Testis (tissue), 2 donors: ENCODE data around the gene DPH7.

Experiments used
- CTCF ChIP-seq, 3 experiments: fragments of 450-650 bp in 2 of 3; fragments of 200-600 bp in 1 of 3; sonication (generic) in 1 of 3; IDR thresholded peaks; one replicate each; pipeline ENCODE4 v1.5.1; 2016 to 2019; ENCODE audit warnings: antibody characterized with exemption in 3 of 3, mild to moderate bottlenecking in 2 of 3, moderate library complexity in 1 of 3
- POLR2A ChIP-seq: fragments of 450-650 bp; IDR thresholded peaks from one replicate; pipeline ENCODE4 v1.6.1; 2017; ENCODE audit warnings: antibody characterized with exemption, mild to moderate bottlenecking, moderate library complexity

- TF ChIP-seq CTCF (IDR thresholded peaks at IDR 0.05) (no peak), POLR2A (no peak)
Observed at GRCh38 chr9:137511758-137512463, 66.8 kb downstream of the DPH7 start.
